Measurements from ENCODE around the gene CLEC4F.

DNA sequence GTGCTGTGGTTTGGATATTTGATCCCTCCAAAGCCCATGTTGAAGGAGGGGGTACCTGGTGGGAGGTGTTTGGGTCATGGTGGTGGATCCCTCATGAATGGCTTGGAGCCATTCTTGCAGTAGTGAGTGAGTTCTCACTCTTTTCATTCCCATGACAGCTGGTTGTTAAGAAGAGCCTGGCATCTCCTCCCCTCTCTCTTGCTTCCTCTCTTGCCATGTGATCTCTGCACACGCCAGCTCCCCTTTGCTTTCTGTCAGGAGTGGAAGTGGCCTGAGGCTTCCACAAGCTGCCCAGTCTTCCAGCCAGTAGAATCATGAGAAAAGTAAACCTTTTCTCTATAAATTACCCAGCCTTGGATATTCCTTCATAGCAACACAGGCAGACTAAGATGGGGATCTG is 61.0 kb downstream of the CLEC4F start:
- TF ChIP-seq PAX5 (IDR thresholded peaks at IDR 0.05; ENCODE audit: insufficient read depth, low read length, severe bottlenecking), result no peak
- TF ChIP-seq POLR2A (IDR thresholded peaks at IDR 0.05; ENCODE audit: low read depth, low read length), result no peak
- TF ChIP-seq POLR2AphosphoS5 (IDR thresholded peaks at IDR 0.05; ENCODE audit: low read depth, low read length), result no peak

All from GM12891 (cell line).